Transverse colon (tissue), 4 donors: ENCODE results near the gene CLGN. TPM values are rescaled to one million over a fixed set of nuclear protein-coding genes. Genes with fewer than 3 reads are reported as not detected.

Experiments
- DNase-seq: peaks from one replicate; pipeline ENCODE4 v3.0.0-alpha.2; 2019
- H3K27ac ChIP-seq, 4 donors: fragments of 200-600 bp; sonication (generic); 2 replicates each; pipeline ENCODE4 v1.5.1; 2016 to 2018; ENCODE audit warnings: inconsistent platforms in 4 of 4
- H3K27me3 ChIP-seq: fragments of 200-600 bp; sonication (generic); 2 replicates; pipeline ENCODE4 v1.5.1; 2017; ENCODE audit warnings: inconsistent platforms
- H3K36me3 ChIP-seq, 4 donors: fragments of 200-600 bp; sonication (generic); 2 replicates each; pipeline ENCODE4 v1.5.1; 2017 to 2019; ENCODE audit warnings: inconsistent platforms in 4 of 4
- H3K4me1 ChIP-seq, 4 donors: fragments of 200-600 bp; sonication (generic); 2 replicates each; pipeline ENCODE4 v1.5.1; 2017 to 2020; ENCODE audit warnings: inconsistent platforms in 4 of 4
- H3K4me3 ChIP-seq, 4 donors: fragments of 200-600 bp; sonication (generic); 1 replicate in 1 of 4; 2 replicates in 3 of 4; pipeline versions ENCODE4 v1.5.1 to v1.6.1; 2017 to 2019; ENCODE audit warnings: inconsistent platforms in 4 of 4
- H3K9me3 ChIP-seq, 2 donors: fragments of 200-600 bp; sonication (generic); 2 replicates each; pipeline ENCODE4 v1.5.1; 2017 to 2019; ENCODE audit warnings: inconsistent platforms in 2 of 2
- CTCF ChIP-seq, 5 experiments: fragments of 200-600 bp in 3 of 5; fragments of 450-650 bp in 2 of 5; sonication (generic) in 3 of 5; IDR thresholded peaks; 1 replicate in 2 of 5; 2 replicates in 3 of 5; pipeline ENCODE4 v1.5.1; 2016 to 2017; ENCODE audit warnings: antibody characterized with exemption in 5 of 5, inconsistent platforms in 3 of 5, mild to moderate bottlenecking in 2 of 5, moderate library complexity in 1 of 5
- EP300 ChIP-seq: sonication (generic); formaldehyde crosslinking; IDR thresholded peaks from one replicate; pipeline ENCODE4 v1.6.1; 2017; ENCODE audit warnings: antibody characterized with exemption, low read depth
- POLR2A ChIP-seq: fragments of 450-650 bp; IDR thresholded peaks from one replicate; pipeline ENCODE4 v1.6.1; 2016; ENCODE audit warnings: antibody characterized with exemption, mild to moderate bottlenecking, moderate library complexity
- POLR2AphosphoS5 ChIP-seq, 3 donors: sonication (generic); formaldehyde crosslinking; IDR thresholded peaks; one replicate each; pipeline ENCODE4 v1.6.1; 2016; ENCODE audit warnings: antibody characterized with exemption in 3 of 3
- WGBS, 2 donors: methylation state at CpG; one replicate each; pipeline ENCODE4 v1.1.5; 2018; ENCODE audit warnings: low coverage in 1 of 2; 5-methylcytosine and 5-hydroxymethylcytosine counted together
- in situ Hi-C, 4 donors: fragments of 200-750 bp; cut with MboI; loops; one replicate each; pipeline versions ENCODE4 v1.15.0 to v1.15.1; 2017; ENCODE audit warnings: low sequenced_read_pairs in 3 of 4, low pct_ligation_motif_present in 1 of 4, low pct_unique_long_range_greater_than_20kb in 1 of 4
- intact Hi-C: fragments of 100-400 bp; cut with DNase I; formaldehyde crosslinking; loops from one replicate; pipeline ENCODE4 v1.15.1; 2023; ENCODE audit warnings: low total_unique reads
- total RNA-seq, 4 donors: library from RNA; depleted of rRNA; stranded (reverse); fragments of >200 nt; gene quantifications; one replicate each; pipeline ENCODE4 v1.1.0, GENCODE V29; 2016

Gene CLGN
- total RNA-seq, 4 donors from 2014 or later = 1.5 to 2.4 (median 1.5) TPM; not detected in 1

- DNase-seq = no peak
- 80 to 98% methylated on average over 2 of the region's 2 CpGs for WGBS, 2 donors
- no peak overlapping the region for H3K4me3 ChIP-seq
- no peak for TF ChIP-seq EP300
- no peak for TF ChIP-seq POLR2A
- TF ChIP-seq CTCF (IDR thresholded peaks at IDR 0.05) = no peak
- TF ChIP-seq POLR2AphosphoS5 (IDR thresholded peaks at IDR 0.05) = no peak
- H3K27me3 ChIP-seq = no peaks in the 10 kb centered on the region
- no peaks in the 10 kb centered on the region for H3K36me3 ChIP-seq
- H3K27ac ChIP-seq = no peak overlapping the region
- in situ Hi-C loops = loop anchor here in 2 of 4 donors (25.0 kb wide), 1 partner anchor 512 kb away; no protein-coding TSS in a partner anchor
- intact Hi-C loops = no loop called here
- H3K4me1 ChIP-seq = peaks cover 0 to 2% (median 0%) of the 10 kb centered on the region in 4 donors
- no peaks in the 10 kb centered on the region for H3K9me3 ChIP-seq
Measured at GRCh38 chr4:140349816-140350215, 77.6 kb downstream of the CLGN start.

GRCh38 chr4:140346136-140346535 lies 81.3 kb downstream of the CLGN start:
- no peak for DNase-seq
- Histone ChIP-seq H3K36me3 (no peaks in the 10 kb centered on the region), H3K4me3 (no peak overlapping the region), H3K4me1 (peaks cover 0 to 14% (median 0%) of the 10 kb centered on the region in 4 donors), H3K9me3 (no peaks in the 10 kb centered on the region), H3K27me3 (no peaks in the 10 kb centered on the region), H3K27ac (no peak overlapping the region)
- TF ChIP-seq POLR2A (no peak), EP300 (no peak), CTCF (IDR thresholded peaks at IDR 0.05) (no peak), POLR2AphosphoS5 (IDR thresholded peaks at IDR 0.05) (no peak)
- intact Hi-C loops (no loop called here), in situ Hi-C loops (no loop called here)
- WGBS, 2 donors = 71 to 87% methylated on average over 5 to 9 of the region's 9 CpGs

- no peaks in the 10 kb centered on the region for H3K27me3 ChIP-seq
- H3K4me1 ChIP-seq = peaks cover 0 to 14% (median 0%) of the 10 kb centered on the region in 4 donors
- H3K36me3 ChIP-seq = no peaks in the 10 kb centered on the region
- DNase-seq = no peak
- no peak overlapping the region for H3K27ac ChIP-seq
- intact Hi-C loops (no loop called here), in situ Hi-C loops (no loop called here)
- H3K9me3 ChIP-seq = no peaks in the 10 kb centered on the region
- 89% methylated on average over 9 of the region's 9 CpGs; no CpG with 5 or more reads in 1 of the 2 donors for WGBS, 2 donors
- peak overlapping the region in 1 of 4 donors; percentile 29 for H3K4me3 ChIP-seq
- TF ChIP-seq POLR2A = no peak
- TF ChIP-seq EP300 = no peak
- no peak for TF ChIP-seq POLR2AphosphoS5 (IDR thresholded peaks at IDR 0.05)
- no peak for TF ChIP-seq CTCF (IDR thresholded peaks at IDR 0.05)
Measured at GRCh38 chr4:140344621-140345020, 82.8 kb downstream of the CLGN start.

- no peaks in the 10 kb centered on the region for H3K9me3 ChIP-seq
- intact Hi-C loops (no loop called here), in situ Hi-C loops (no loop called here)
- peak overlapping the region in 1 of 4 donors; percentile 29 for H3K4me3 ChIP-seq
- peaks cover 0 to 14% (median 0%) of the 10 kb centered on the region in 4 donors for H3K4me1 ChIP-seq
- TF ChIP-seq CTCF (IDR thresholded peaks at IDR 0.05) (no peak), EP300 (no peak), POLR2A (no peak), POLR2AphosphoS5 (IDR thresholded peaks at IDR 0.05) (no peak)
- WGBS, 2 donors = 87 to 88% methylated on average over 3 of the region's 3 CpGs
- no peak for DNase-seq
- H3K27me3 ChIP-seq = no peaks in the 10 kb centered on the region
- no peaks in the 10 kb centered on the region for H3K36me3 ChIP-seq
- peak overlapping the region in 3 of 4 donors; percentile 44 to 59 (median 53) for H3K27ac ChIP-seq
Measured at GRCh38 chr4:140344101-140344500, 83.3 kb downstream of the CLGN start.
